NCI-H1417 treated with DMSO at 0.1 percent for 48 hours (cell line): ENCODE measurements around the gene NPR1.

Experiments
- DNase-seq: peaks from one replicate; lab custom pipeline; 2025; lab: John Stamatoyannopoulos, UW

Gene NPR1

DNA sequence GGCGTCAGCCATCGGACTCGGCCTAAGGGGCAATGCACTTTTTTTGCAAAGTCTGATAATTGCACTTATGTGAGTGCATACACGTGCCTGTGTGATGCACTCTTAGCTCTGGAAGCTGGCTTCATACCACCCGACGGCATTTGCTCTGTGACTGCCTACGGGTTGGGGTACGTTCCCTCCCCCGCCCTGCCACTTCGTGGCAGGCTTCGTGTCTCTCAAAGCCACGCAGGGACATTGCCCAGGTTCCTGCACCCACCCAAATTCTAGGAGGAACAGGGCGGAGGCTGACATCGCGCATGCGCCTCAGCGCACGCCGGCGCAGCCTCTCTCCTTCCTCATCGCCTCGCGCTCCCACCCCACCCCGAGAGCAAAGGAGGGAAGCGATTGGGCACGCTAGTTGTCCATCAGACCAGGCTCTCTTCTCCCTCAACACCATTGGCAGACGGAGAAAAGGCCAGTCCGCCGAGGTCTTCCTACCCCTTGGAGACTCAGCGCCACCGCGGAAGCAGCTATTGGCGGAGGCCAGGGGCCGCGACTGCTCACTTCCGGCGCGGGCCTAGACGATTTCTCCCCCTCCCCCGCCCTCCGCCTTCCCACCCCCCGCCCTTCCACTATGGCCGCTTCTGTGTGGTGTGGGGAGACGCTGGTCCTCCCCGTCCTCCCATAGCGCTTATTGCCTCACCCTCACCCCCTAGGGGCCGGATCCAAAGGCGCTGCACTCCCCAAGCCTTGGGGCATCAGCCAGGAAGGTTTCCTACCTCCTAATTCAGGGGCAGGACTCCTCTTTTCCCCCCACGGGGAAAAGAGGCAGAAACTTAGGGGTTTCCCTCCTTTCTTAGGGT lies 49.2 kb downstream of the NPR1 start, which contains the start of gene INTS3:
INTS3 (plus strand) TSS at position 588 of the 842 bp plus-strand sequence. CDS start 585 bp downstream, outside the sequence.
- peak; percentile 96 for DNase-seq

DNA sequence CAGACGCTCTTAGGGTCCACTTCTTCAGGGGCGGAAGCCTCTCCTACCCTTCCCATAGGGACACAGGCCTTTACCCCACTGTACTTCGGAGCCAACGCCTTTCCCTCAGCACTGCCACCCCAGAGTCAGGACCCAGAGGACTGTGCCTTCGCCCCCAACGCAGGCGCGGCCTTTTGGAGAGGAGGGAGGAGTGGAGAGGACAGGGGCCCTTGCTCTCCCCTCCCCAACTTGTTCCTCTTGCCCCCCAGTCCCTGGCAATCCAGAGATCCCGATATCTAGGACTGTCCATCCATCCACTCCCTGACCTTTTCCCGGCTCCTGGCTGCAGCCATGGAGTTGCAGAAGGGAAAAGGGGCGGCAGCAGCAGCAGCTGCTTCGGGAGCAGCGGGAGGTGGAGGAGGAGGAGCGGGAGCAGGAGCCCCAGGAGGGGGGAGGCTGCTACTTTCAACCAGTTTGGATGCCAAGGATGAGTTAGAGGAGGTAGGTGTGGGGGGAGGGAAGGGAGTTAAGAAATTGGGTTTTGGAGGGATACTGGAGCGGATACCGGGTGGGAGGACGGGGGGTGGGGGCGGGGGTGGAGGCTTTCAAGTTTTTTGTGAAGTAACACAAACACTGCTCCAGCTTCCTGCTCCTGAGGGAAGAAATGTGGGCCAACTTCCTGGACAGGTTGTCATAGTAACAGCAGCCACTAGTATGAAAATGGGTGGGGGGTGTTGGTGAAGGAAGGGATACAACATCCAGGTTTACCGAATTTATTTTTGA lies 50.0 kb downstream of the NPR1 start:
- DNase-seq: no peak

DNA sequence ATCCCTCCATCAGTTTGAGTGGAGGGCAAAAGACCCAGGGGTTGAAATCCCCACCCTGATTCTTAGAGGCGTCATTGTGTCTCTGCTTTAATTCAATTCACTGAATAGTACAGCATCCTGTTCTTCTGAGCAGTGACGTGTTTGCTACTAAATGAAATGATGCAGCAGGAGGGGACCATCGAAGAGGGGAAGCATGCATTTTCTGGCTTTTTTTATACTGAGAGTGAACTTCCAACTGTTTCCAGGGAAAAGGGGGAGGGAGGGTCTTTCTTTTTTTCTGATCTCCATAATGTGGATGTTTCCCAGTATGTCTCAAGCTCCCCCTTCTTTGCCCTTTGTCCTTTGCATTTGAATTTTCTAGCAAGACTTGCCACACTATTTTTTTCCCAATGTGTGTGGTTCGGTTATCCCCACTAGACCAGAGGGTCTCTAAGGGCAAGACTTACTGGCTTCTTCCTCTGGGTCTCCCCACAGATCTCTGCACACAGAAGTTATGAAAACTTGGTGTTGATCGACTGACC lies 52.0 kb downstream of the NPR1 start:
- no peak for DNase-seq

DNA sequence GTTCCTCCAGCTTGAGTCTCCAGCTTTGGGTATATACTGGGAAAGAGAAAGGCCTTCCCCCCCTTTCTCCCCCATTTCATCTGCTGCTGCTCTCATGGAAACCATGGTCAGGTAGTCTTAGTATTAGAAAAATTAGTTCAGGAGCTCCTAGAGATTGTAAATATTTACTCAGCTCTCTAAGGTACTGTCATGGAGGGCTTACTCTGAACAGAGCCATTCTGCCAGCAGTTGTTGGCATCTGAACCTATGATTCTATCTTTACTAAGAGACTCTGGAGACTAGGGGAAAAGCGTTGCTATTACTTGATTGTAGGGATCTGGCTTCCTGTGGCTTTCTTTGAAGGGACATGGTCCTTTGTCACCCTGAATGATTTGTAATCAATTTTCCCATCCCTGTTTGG lies 55.5 kb downstream of the NPR1 start:
- DNase-seq: no peak

DNA sequence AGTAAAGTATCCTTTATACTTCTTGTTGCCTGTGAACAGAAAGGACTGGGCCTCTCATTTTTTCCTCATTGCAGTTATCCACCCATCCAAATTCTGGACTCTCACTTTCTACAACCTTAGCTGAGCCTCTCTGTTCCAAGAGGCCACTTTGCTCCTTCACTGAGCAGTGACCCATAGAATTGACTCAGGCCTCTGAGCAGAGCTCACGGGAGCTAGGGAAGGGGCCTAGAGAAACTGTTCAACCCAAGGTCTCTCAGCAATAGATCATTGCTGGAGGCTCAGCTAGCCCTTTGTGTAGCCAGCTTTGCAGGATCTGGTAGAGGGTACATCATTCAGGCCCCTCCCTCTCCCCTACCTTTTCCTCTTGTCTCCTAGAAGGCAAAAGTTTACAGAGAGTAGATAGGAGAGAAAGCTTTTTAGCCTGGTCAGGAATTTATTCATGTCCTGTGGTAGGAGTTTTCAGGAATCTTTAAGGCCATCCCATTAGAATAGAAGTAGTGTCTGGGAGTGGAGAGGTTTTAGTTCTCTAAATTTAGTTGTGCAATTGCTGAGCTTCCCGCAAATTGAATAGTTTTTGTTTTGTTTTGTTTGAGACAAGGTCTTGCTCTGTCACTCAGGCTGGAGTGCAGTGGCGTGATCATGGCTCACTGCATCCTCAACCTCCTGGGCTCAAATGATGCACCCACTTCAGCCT lies 56.1 kb downstream of the NPR1 start:
- DNase-seq: no peak

DNA sequence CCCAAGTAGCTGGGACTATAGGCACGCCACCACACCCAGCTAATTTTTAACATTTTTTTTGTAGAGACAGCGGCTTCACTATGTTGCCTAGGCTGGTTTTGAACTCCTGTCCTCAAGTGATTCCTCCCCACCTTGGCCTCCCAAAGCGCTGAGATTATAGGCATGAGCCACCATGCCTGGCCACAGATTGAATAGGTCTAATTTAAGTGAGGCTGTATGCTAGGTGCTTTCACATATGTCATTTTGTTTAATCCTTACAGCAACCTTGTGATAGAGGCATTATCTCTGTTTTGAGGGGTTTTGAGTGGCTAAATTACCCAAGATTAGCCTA lies 56.6 kb downstream of the NPR1 start:
- no peak for DNase-seq

DNA sequence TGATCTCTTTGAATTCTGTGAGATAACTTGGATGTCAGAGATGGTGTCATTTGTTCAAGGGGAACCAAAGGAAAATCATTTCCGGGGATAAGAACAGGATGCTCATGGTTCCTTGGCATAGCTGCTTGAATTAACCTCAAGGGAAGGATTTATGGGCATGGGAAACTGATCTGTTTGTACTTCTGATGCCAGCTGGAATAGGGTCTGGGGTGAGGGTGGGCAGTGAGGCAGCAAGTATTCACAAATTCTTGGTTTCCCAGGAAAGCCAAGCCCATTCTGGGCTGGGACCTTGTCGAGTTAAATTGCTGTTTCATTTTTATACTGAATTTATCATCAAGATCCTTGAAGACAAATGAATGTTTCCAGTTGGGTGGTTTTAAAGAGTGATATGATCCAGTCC lies 63.5 kb downstream of the NPR1 start:
- no peak for DNase-seq

DNA sequence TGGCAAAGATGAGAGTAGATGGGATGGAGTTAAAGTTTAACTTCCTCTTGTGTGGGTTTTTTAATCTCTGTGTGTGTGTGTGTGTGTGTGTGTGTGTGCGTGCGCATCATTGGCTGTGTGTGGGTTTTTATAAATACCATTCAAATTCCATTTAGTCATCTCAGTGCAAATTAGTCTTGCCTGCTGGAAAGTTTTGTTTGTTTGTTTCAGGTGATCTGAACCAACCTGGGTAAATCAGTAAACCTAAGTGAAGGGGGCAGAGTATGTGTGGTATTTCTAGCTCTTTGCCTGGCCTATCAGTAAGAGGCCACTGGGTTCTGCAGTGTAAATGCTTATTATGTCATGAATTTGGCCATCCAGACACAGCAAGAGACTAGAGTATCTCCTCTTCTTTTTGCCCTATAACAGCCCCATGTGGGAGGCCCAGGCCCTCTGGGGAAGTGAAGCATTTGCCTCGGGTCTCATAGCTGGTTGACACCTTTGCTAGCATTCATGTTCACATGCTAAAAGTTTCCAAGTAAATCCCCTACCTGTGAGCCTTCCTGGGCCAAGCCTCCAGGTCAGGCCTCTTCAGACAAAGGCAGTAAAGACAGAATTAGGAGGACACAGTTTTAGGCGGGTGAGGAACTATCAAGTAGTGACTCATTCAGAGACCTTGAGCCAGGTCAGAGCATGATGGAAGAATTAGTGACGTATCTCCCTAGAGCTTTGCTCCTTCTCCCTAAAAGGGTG lies 64.1 kb downstream of the NPR1 start:
- no peak for DNase-seq
